OCI-LY7 (cell line): ENCODE results near the gene LGALS1.

Experiments used
- EZH2phosphoT487 ChIP-seq: fragments of 200-600 bp; sonication (generic); IDR thresholded peaks from 2 replicates; pipeline ENCODE4 v1.6.1; 2018; ENCODE audit warnings: low read depth, borderline replicate concordance, mild to moderate bottlenecking, mixed run types, antibody characterized with exemption, low read length, moderate library complexity, mixed read lengths
- TF ChIP-seq, protein P1 (sequence below): fragments of 200-600 bp; sonication (generic); conservative IDR thresholded peaks from 2 replicates; pipeline ENCODE4 v1.5.1; 2014; ENCODE audit warnings: mild to moderate bottlenecking, antibody characterized with exemption, low read length, moderate library complexity, mixed read lengths

DNA sequence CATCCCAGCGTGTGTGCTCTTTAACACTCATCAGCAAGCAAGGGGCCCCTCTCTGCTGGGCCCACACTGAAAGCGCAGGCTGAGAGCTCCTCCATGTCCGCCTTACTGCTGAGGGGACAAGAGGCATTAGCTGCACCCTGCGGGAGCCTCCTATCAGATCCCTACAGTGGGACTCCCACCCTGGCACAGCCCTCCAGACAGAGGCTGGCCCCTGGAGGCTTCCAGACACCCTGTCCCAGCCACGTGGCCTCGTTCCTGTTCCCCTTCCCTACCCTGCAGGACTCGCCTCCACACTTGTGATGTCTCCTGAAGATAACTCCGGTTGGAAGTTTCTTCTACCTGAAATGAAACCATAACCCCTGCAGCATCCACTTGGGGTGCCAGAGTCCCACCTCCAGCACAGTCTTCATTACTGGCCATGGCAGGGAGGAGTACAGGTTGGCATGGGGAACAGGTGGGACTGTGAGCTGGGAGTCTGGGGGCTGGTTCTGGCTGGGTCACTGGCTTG is 41.0 kb upstream of the LGALS1 start:
- TF ChIP-seq, protein P1, sequence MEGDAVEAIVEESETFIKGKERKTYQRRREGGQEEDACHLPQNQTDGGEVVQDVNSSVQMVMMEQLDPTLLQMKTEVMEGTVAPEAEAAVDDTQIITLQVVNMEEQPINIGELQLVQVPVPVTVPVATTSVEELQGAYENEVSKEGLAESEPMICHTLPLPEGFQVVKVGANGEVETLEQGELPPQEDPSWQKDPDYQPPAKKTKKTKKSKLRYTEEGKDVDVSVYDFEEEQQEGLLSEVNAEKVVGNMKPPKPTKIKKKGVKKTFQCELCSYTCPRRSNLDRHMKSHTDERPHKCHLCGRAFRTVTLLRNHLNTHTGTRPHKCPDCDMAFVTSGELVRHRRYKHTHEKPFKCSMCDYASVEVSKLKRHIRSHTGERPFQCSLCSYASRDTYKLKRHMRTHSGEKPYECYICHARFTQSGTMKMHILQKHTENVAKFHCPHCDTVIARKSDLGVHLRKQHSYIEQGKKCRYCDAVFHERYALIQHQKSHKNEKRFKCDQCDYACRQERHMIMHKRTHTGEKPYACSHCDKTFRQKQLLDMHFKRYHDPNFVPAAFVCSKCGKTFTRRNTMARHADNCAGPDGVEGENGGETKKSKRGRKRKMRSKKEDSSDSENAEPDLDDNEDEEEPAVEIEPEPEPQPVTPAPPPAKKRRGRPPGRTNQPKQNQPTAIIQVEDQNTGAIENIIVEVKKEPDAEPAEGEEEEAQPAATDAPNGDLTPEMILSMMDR: no peak; the same call in 1 of the 2 replicates
- no peak for TF ChIP-seq EZH2phosphoT487
